Measurements from ENCODE around the gene WDR43.

WDR43 gene

GRCh38 chr2:28994679-28995078, 100.2 kb downstream of the WDR43 start:
- no peak for DNase-seq

- no peak for DNase-seq
Measured at GRCh38 chr2:28995765-28996750, 101.6 kb downstream of the WDR43 start.

GRCh38 chr2:28997237-28997846, 102.9 kb downstream of the WDR43 start:
- no peak for DNase-seq

All from MV-4-11 (cell line).